ENCODE data around the gene TLN1. TPM values are rescaled to one million over a fixed set of nuclear protein-coding genes. Genes with fewer than 3 reads are reported as not detected.

TLN1 gene
- total and polyA plus RNA-seq, 10 of the 15 experiments (the other 5 are each of a cell fraction or from before 2014, with no cell fraction given), result 11.6 to 305 (median 71.9) TPM

GRCh38 chr9:35712762-35713400 is 19.1 kb downstream of the TLN1 start:
- no peaks in the 10 kb centered on the region for H3K9me3 ChIP-seq (replicated peaks; ENCODE audit: control insufficient read depth, insufficient read depth, low read length)
- ChIA-PET CTCF (interaction anchor here (0.7 to 5.8 kb wide), 12 partner anchors 10 to 77 kb away, joined by 3 to 39 read pairs (median 4); partner anchors contain the start of genes CREB3 and TLN1), RAD21 (ENCODE audit: unreplicated experiment) (interaction anchor here (1.0 to 1.4 kb wide), 2 partner anchors 15 to 47 kb away, joined by 3 to 4 read pairs; no protein-coding TSS in a partner anchor), SMC1A (ENCODE audit: uncharacterized antibody, unreplicated experiment) (interaction anchor here (2.3 to 2.7 kb wide), 2 partner anchors 15 to 17 kb away, joined by 7 to 10 read pairs; no protein-coding TSS in a partner anchor), POLR2A (interaction anchor here (1.0 to 3.5 kb wide), 2 partner anchors 15 to 52 kb away, joined by 3 to 14 read pairs; no protein-coding TSS in a partner anchor)
- peaks cover 46 to 55% of the 10 kb centered on the region in 2 experiments for H3K36me3 ChIP-seq (ENCODE audit: control insufficient read depth in 2 of 2, insufficient read depth in 2 of 2, low read length in 1 of 2)
- no peak for ATAC-seq
- WGBS (ENCODE audit: insufficient coverage, insufficient replicate concordance, low lambda C conversion rate, missing lambda C conversion rate), result 99% methylated on average over 11 of the region's 11 CpGs
- H3K27ac ChIP-seq (ENCODE audit: control insufficient read depth, insufficient read depth), result no peak overlapping the region
- no peak overlapping the region for H3K9ac ChIP-seq (ENCODE audit: control insufficient read depth, insufficient read depth, low read length)
- H3K27me3 ChIP-seq (replicated peaks in 1 of 2; ENCODE audit: control insufficient read depth in 2 of 2, insufficient read depth in 2 of 2, low read length in 1 of 2), result no peaks in the 10 kb centered on the region
- no peak for DNase-seq (ENCODE audit: low read depth, low spot score)
- no TSS peak for BruUV-seq (replicated peaks)
- no peak overlapping the region for H3K4me2 ChIP-seq (ENCODE audit: control insufficient read depth, insufficient read depth)
- intact Hi-C loops (cut with micrococcal nuclease; ENCODE audit: unreplicated experiment), result no loop called here
- FAIRE-seq, result no peak
- no peak overlapping the region for H3K4me3 ChIP-seq
- H2AFZ ChIP-seq (ENCODE audit: control insufficient read depth, low read depth, low read length), result no peak overlapping the region
- no peaks in the 10 kb centered on the region for H4K20me1 ChIP-seq (ENCODE audit: control insufficient read depth, insufficient read depth)
- peaks cover 14% of the 10 kb centered on the region for H3K4me1 ChIP-seq (ENCODE audit: control insufficient read depth, insufficient read depth, low read length)
- no peaks in the 10 kb centered on the region for H3K79me2 ChIP-seq (ENCODE audit: control insufficient read depth, insufficient read depth, low read length)
- in situ Hi-C loops (cut with MboI), result no loop called here
- TF ChIP-seq KAT2A (conservative IDR thresholded peaks at IDR 0.05; ENCODE audit: control insufficient read depth, low read depth, low read length), result no peak
- no peak for TF ChIP-seq REST (IDR thresholded peaks at IDR 0.05; ENCODE audit: low read depth, low read length)
- no peak for TF ChIP-seq BACH1 (IDR thresholded peaks at IDR 0.05; ENCODE audit: borderline replicate concordance)
- TF ChIP-seq MYC (IDR thresholded peaks at IDR 0.05; ENCODE audit: insufficient read depth, insufficient read length, insufficient replicate concordance, low read length, severe bottlenecking), result no peak
- TF ChIP-seq ZNF24 (IDR thresholded peaks at IDR 0.05), result no peak
- TF ChIP-seq ZNF384 (IDR thresholded peaks at IDR 0.05; ENCODE audit: borderline replicate concordance, low read depth, low read length), result no peak
- TF ChIP-seq, protein P1, sequence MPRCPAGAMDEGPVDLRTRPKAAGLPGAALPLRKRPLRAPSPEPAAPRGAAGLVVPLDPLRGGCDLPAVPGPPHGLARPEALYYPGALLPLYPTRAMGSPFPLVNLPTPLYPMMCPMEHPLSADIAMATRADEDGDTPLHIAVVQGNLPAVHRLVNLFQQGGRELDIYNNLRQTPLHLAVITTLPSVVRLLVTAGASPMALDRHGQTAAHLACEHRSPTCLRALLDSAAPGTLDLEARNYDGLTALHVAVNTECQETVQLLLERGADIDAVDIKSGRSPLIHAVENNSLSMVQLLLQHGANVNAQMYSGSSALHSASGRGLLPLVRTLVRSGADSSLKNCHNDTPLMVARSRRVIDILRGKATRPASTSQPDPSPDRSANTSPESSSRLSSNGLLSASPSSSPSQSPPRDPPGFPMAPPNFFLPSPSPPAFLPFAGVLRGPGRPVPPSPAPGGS (IDR thresholded peaks at IDR 0.05; ENCODE audit: borderline replicate concordance, insufficient read depth, low read depth, low read length, poor library complexity, severe bottlenecking), result no peak
- no peak for TF ChIP-seq RELB (IDR thresholded peaks at IDR 0.05; ENCODE audit: low read depth)
- no peak for TF ChIP-seq NBN (IDR thresholded peaks at IDR 0.05)
- TF ChIP-seq HCFC1 (IDR thresholded peaks at IDR 0.05; ENCODE audit: low read length), result no peak
- no peak for TF ChIP-seq TBL1XR1 (IDR thresholded peaks at IDR 0.05; ENCODE audit: low read depth, low read length)
- no peak for TF ChIP-seq RBBP5 (conservative IDR thresholded peaks at IDR 0.05)
- TF ChIP-seq SREBF2 (IDR thresholded peaks at IDR 0.05; ENCODE audit: low read length), result no peak
- TF ChIP-seq ZNF217 (IDR thresholded peaks at IDR 0.05), result no peak
- no peak for TF ChIP-seq EGR1 (IDR thresholded peaks at IDR 0.05; ENCODE audit: borderline replicate concordance in 1 of 2, low read depth in 2 of 2, low read length in 2 of 2)
- no peak for TF ChIP-seq CHD1 (IDR thresholded peaks at IDR 0.05; ENCODE audit: low read depth, low read length)
